Panc1 (cell line): ENCODE measurements around the gene ELF3. TPM values are rescaled to one million over a fixed set of nuclear protein-coding genes. Genes with fewer than 3 reads are reported as not detected.

ENCODE experiments used
- ATAC-seq: fragments of 200-7000 bp; cut with Tn5 transposase; 2 replicates; pipeline ENCODE4 v1.9.1; 2020; ENCODE audit warnings: mild to moderate bottlenecking, moderate library complexity
- BruUV-seq: library from RNA; stranded (reverse); fragments of 400-500 nt; replicated peaks from 2 replicates; lab custom pipeline; 2021; lab: Mats Ljungman, UMichigan
- CTCF ChIA-PET: fragments of 300-600 bp; sonication (Branson Sonifier 250); formaldehyde crosslinking; loops from one replicate; lab custom pipeline; 2022; ENCODE audit warnings: antibody characterized with exemption; lab: Charles Lee
- POLR2A ChIA-PET: fragments of 300-600 bp; sonication (Branson Sonifier 250); formaldehyde crosslinking; loops from one replicate; lab custom pipeline; 2022; ENCODE audit warnings: antibody characterized with exemption; lab: Charles Lee
- DNase-seq: peaks from one replicate; pipeline ENCODE4 v3.0.0-alpha.2; 2010; ENCODE audit warnings: low read depth, low spot score
- H3K27ac ChIP-seq: 2 replicates; pipeline ENCODE4 v1.5.1; 2011; ENCODE audit warnings: mild to moderate bottlenecking, low read length, inconsistent platforms
- H3K27me3 ChIP-seq: fragments of 200-500 bp; sonication (Bioruptor generic); 2 replicates; pipeline ENCODE4 v1.6.0; 2014; ENCODE audit warnings: low read length, inconsistent platforms; ENCODE audit not compliant: control insufficient read depth, insufficient read depth
- H3K36me3 ChIP-seq: fragments of 200-500 bp; sonication (Bioruptor generic); 2 replicates; pipeline ENCODE4 v1.5.1; 2014; ENCODE audit warnings: inconsistent platforms, mild to moderate bottlenecking, low read length, moderate library complexity; ENCODE audit not compliant: control insufficient read depth, insufficient read depth
- H3K4me1 ChIP-seq: 2 replicates; pipeline ENCODE4 v1.5.1; 2011; ENCODE audit warnings: inconsistent platforms, mild to moderate bottlenecking, low read length, moderate library complexity; ENCODE audit not compliant: control insufficient read depth, insufficient read depth
- H3K4me3 ChIP-seq, 2 experiments: 2 replicates each; pipeline ENCODE4 v1.5.1; 2011 to 2012; ENCODE audit warnings: low read depth in 2 of 2, low read length in 2 of 2, mild to moderate bottlenecking in 2 of 2, inconsistent platforms in 1 of 2, moderate library complexity in 1 of 2
- H3K9me3 ChIP-seq: fragments of 200-500 bp; sonication (Bioruptor generic); 2 replicates; pipeline ENCODE4 v1.5.1; 2014; ENCODE audit warnings: low read depth, mild to moderate bottlenecking, inconsistent platforms, low read length, moderate library complexity; ENCODE audit not compliant: control insufficient read depth, insufficient read depth
- POLR2AphosphoS5 ChIP-seq: IDR thresholded peaks from 2 replicates; pipeline ENCODE4 v1.6.1; 2012; ENCODE audit warnings: mild to moderate bottlenecking, low read depth, low read length, moderate library complexity
- SIN3A ChIP-seq: IDR thresholded peaks from 2 replicates; pipeline ENCODE4 v1.6.1; 2012; ENCODE audit warnings: low read depth, mild to moderate bottlenecking, low read length, moderate library complexity, borderline replicate concordance; ENCODE audit not compliant: insufficient read depth
- TCF7L2 ChIP-seq: IDR thresholded peaks from 2 replicates; pipeline ENCODE4 v1.6.1; 2011; ENCODE audit warnings: mild to moderate bottlenecking, low read depth, low read length, inconsistent platforms
- in situ Hi-C: cut with HindIII; loops from 2 replicates; pipeline ENCODE4 v1.10.0; 2016; ENCODE audit warnings: low sequenced_read_pairs, low pct_unique_long_range_greater_than_20kb
- intact Hi-C: fragments of 100-400 bp; cut with micrococcal nuclease; formaldehyde crosslinking; loops from one replicate; pipeline ENCODE4 v1.10.0; 2022; ENCODE audit not compliant: unreplicated experiment
- total RNA-seq: library from RNA; stranded (reverse); gene quantifications from one replicate; pipeline ENCODE4 v1.2.1, GENCODE V29; 2021; ENCODE audit not compliant: unreplicated experiment
- TF ChIP-seq, protein P1 (sequence below): fragments of 450-650 bp; IDR thresholded peaks from 2 replicates; pipeline ENCODE4 v1.5.1; 2017; ENCODE audit warnings: mild to moderate bottlenecking
- TF ChIP-seq, protein P2 (sequence below), 2 experiments: IDR thresholded peaks; 2 replicates each; pipeline ENCODE4 v1.6.1; 2011 to 2012; ENCODE audit warnings: low read depth in 2 of 2, control low read depth in 1 of 2, low read length in 1 of 2, mild to moderate bottlenecking in 1 of 2, moderate library complexity in 1 of 2; ENCODE audit not compliant: insufficient read depth in 1 of 2

The ELF3 gene
- total RNA-seq, 1 experiment from 2014 or later = 126 TPM

DNA sequence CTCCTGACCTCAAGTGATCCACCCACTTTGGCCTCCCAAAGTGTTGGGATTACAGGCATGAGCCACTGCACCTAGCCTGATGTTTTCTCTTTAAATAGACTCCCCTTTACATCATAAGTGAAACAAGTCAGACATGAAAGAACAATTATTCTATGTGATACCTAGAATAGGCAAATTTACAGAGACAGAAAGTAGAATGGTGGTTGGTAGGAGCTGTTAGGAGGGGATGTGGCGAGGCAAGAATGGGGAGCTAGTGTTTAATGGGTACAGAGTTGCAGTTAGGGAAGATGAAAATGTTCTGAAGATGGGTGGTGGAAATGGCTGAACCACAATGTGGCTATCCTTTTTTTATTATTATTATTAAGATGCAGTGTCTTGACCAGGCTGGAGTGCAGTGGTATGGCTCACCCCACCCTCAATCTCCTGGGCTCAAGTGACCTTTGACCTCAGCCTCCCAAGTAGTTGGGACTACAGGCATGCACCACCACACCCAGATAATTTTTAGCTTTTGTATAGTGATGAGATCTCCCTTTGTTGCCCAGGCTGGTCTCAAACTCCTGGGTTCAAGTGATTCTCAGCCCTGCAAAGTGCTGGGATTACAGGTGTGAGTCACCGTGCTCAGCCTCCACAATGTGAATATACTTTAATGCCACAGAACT, 28.4 kb downstream of the ELF3 start:
- POLR2A ChIA-PET = no interaction called here
- no peak for ATAC-seq
- H3K4me1 ChIP-seq = peaks cover 9% of the 10 kb centered on the region

DNA sequence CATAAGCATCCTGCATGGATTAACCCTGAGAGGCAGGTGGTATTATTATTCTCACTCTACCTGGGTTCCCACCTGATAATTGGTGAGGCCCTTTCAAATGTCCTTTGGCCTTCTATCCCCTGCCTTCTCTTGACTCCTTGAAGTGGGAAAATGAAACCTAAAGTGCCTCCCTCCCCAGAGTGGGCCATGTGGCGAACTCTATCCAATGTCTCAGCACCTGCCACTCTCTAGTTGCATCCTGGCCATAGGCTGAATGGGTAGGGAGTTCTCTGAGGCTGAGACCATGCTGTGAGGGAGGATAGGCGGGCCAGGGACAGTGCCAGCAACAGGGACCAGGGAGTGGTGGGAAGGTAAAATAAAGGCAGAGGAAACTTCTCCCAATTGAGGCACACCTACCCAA, 35.3 kb downstream of the ELF3 start:
- TF ChIP-seq TCF7L2 (no peak), SIN3A (no peak), POLR2AphosphoS5 (no peak)
- TF ChIP-seq, protein P1, sequence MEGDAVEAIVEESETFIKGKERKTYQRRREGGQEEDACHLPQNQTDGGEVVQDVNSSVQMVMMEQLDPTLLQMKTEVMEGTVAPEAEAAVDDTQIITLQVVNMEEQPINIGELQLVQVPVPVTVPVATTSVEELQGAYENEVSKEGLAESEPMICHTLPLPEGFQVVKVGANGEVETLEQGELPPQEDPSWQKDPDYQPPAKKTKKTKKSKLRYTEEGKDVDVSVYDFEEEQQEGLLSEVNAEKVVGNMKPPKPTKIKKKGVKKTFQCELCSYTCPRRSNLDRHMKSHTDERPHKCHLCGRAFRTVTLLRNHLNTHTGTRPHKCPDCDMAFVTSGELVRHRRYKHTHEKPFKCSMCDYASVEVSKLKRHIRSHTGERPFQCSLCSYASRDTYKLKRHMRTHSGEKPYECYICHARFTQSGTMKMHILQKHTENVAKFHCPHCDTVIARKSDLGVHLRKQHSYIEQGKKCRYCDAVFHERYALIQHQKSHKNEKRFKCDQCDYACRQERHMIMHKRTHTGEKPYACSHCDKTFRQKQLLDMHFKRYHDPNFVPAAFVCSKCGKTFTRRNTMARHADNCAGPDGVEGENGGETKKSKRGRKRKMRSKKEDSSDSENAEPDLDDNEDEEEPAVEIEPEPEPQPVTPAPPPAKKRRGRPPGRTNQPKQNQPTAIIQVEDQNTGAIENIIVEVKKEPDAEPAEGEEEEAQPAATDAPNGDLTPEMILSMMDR = no peak
- TF ChIP-seq, protein P2, sequence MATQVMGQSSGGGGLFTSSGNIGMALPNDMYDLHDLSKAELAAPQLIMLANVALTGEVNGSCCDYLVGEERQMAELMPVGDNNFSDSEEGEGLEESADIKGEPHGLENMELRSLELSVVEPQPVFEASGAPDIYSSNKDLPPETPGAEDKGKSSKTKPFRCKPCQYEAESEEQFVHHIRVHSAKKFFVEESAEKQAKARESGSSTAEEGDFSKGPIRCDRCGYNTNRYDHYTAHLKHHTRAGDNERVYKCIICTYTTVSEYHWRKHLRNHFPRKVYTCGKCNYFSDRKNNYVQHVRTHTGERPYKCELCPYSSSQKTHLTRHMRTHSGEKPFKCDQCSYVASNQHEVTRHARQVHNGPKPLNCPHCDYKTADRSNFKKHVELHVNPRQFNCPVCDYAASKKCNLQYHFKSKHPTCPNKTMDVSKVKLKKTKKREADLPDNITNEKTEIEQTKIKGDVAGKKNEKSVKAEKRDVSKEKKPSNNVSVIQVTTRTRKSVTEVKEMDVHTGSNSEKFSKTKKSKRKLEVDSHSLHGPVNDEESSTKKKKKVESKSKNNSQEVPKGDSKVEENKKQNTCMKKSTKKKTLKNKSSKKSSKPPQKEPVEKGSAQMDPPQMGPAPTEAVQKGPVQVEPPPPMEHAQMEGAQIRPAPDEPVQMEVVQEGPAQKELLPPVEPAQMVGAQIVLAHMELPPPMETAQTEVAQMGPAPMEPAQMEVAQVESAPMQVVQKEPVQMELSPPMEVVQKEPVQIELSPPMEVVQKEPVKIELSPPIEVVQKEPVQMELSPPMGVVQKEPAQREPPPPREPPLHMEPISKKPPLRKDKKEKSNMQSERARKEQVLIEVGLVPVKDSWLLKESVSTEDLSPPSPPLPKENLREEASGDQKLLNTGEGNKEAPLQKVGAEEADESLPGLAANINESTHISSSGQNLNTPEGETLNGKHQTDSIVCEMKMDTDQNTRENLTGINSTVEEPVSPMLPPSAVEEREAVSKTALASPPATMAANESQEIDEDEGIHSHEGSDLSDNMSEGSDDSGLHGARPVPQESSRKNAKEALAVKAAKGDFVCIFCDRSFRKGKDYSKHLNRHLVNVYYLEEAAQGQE (IDR thresholded peaks at IDR 0.05; ENCODE audit: insufficient read depth in 1 of 2, low read depth in 2 of 2, low read length in 1 of 2) = no peak
- ATAC-seq (no peak), DNase-seq (no peak)
- BruUV-seq = no TSS peak
- H3K4me1 ChIP-seq = peaks cover 11% of the 10 kb centered on the region
- ChIA-PET POLR2A (no interaction called here), CTCF (no interaction called here)
- no peaks in the 10 kb centered on the region for H3K36me3 ChIP-seq
- no peak overlapping the region for H3K27ac ChIP-seq
- no peaks in the 10 kb centered on the region for H3K27me3 ChIP-seq
- in situ Hi-C loops (no loop called here), intact Hi-C loops (no loop called here)
- H3K4me3 ChIP-seq = no peak overlapping the region
- no peaks in the 10 kb centered on the region for H3K9me3 ChIP-seq

More for the DNA sequence above, 28.4 kb downstream of the ELF3 start:
- no peak for TF ChIP-seq SIN3A
- TF ChIP-seq, protein P1 = no peak
- no peak for TF ChIP-seq POLR2AphosphoS5
- no peak for TF ChIP-seq TCF7L2
- TF ChIP-seq, protein P2 (IDR thresholded peaks at IDR 0.05; ENCODE audit: insufficient read depth in 1 of 2, low read depth in 2 of 2, low read length in 1 of 2) = no peak
- Histone ChIP-seq H3K27ac (no peak overlapping the region), H3K9me3 (no peaks in the 10 kb centered on the region), H3K27me3 (no peaks in the 10 kb centered on the region), H3K4me3 (no peak overlapping the region), H3K36me3 (no peaks in the 10 kb centered on the region)
- no peak for DNase-seq
- BruUV-seq = no TSS peak
- in situ Hi-C loops (no loop called here), intact Hi-C loops (no loop called here)
- CTCF ChIA-PET = interaction anchor here (0.6 kb wide), 1 partner anchor 1417 kb away, joined by 5 read pairs; no protein-coding TSS in a partner anchor
